H9 (cell line): Measurements from ENCODE around the gene RESP18. TPM values are rescaled to one million over a fixed set of nuclear protein-coding genes. Genes with fewer than 3 reads are reported as not detected.

Source experiments
- DNase-seq: peaks from one replicate; pipeline ENCODE4 v3.0.0-alpha.2; 2017
- H2AFZ ChIP-seq: one replicate; pipeline ENCODE4 v1.6.1; 2013; ENCODE audit warnings: mild to moderate bottlenecking, low read length, control low read depth, moderate library complexity
- H2AK5ac ChIP-seq: 2 replicates; pipeline ENCODE4 v1.6.1; 2013; ENCODE audit warnings: low read length, control low read depth, mixed read lengths; ENCODE audit not compliant: insufficient read length
- H2BK120ac ChIP-seq: one replicate; pipeline ENCODE4 v1.6.1; 2013; ENCODE audit warnings: low read depth, mild to moderate bottlenecking, low read length, control low read depth, inconsistent platforms; ENCODE audit not compliant: poor library complexity, severe bottlenecking
- H2BK12ac ChIP-seq: 2 replicates; pipeline ENCODE4 v1.6.1; 2013; ENCODE audit warnings: low read length, control low read depth, mixed read lengths, low read depth; ENCODE audit not compliant: insufficient read length
- H2BK15ac ChIP-seq: 2 replicates; pipeline ENCODE4 v1.6.1; 2013; ENCODE audit warnings: low read depth, low read length, control low read depth
- H2BK20ac ChIP-seq: one replicate; pipeline ENCODE4 v1.6.1; 2013; ENCODE audit warnings: low read depth, mild to moderate bottlenecking, low read length, control low read depth, inconsistent platforms; ENCODE audit not compliant: poor library complexity, severe bottlenecking
- H2BK5ac ChIP-seq: 2 replicates; pipeline ENCODE4 v1.6.1; 2013; ENCODE audit warnings: low read length, control low read depth, mixed read lengths; ENCODE audit not compliant: insufficient read length
- H3K14ac ChIP-seq: 2 replicates; pipeline ENCODE4 v1.6.1; 2013; ENCODE audit warnings: low read length, control low read depth; ENCODE audit not compliant: insufficient read depth
- H3K18ac ChIP-seq: 2 replicates; pipeline ENCODE4 v1.6.1; 2013; ENCODE audit warnings: low read depth, mild to moderate bottlenecking, mixed read lengths, low read length, control low read depth; ENCODE audit not compliant: insufficient read length
- H3K23ac ChIP-seq: 2 replicates; pipeline ENCODE4 v1.6.1; 2013; ENCODE audit warnings: low read length, control low read depth, mixed read lengths, low read depth; ENCODE audit not compliant: insufficient read length
- H3K23me2 ChIP-seq: 2 replicates; pipeline ENCODE4 v1.6.1; 2013; ENCODE audit warnings: low read depth, mild to moderate bottlenecking, mixed read lengths, low read length, control low read depth; ENCODE audit not compliant: insufficient read length, poor library complexity, severe bottlenecking
- H3K27ac ChIP-seq: 2 replicates; pipeline ENCODE4 v1.5.1; 2013; ENCODE audit warnings: low read length, control low read depth, mixed read lengths, low read depth; ENCODE audit not compliant: insufficient read length
- H3K27me3 ChIP-seq: 2 replicates; pipeline ENCODE4 v1.6.1; 2013; ENCODE audit warnings: low read length, control low read depth, inconsistent platforms; ENCODE audit not compliant: insufficient read depth
- H3K4ac ChIP-seq: 2 replicates; pipeline ENCODE4 v1.6.1; 2013; ENCODE audit warnings: low read depth, mild to moderate bottlenecking, control low read depth, inconsistent platforms, low read length, moderate library complexity
- H3K4me1 ChIP-seq: 2 replicates; pipeline ENCODE4 v1.6.1; 2013; ENCODE audit warnings: low read length, control low read depth, inconsistent platforms; ENCODE audit not compliant: insufficient read depth
- H3K4me2 ChIP-seq: 2 replicates; pipeline ENCODE4 v1.6.1; 2013; ENCODE audit warnings: low read length, control low read depth, mixed read lengths; ENCODE audit not compliant: insufficient read length, insufficient read depth
- H3K56ac ChIP-seq: 2 replicates; pipeline ENCODE4 v1.6.1; 2013; ENCODE audit warnings: low read depth, mild to moderate bottlenecking, mixed read lengths, low read length, control low read depth; ENCODE audit not compliant: insufficient read length
- H3K79me1 ChIP-seq: 2 replicates; pipeline ENCODE4 v1.6.1; 2013; ENCODE audit warnings: low read depth, mild to moderate bottlenecking, moderate library complexity, low read length, control low read depth, inconsistent platforms; ENCODE audit not compliant: insufficient read depth, poor library complexity, severe bottlenecking
- H3K79me2 ChIP-seq: 2 replicates; pipeline ENCODE4 v1.6.1; 2013; ENCODE audit warnings: low read length, control low read depth, inconsistent platforms; ENCODE audit not compliant: insufficient read depth
- H3K9ac ChIP-seq: 2 replicates; pipeline ENCODE4 v1.6.1; 2013; ENCODE audit warnings: low read length, control low read depth, mixed read lengths; ENCODE audit not compliant: insufficient read length; ENCODE audit errors: extremely low read depth
- H3K9me3 ChIP-seq: one replicate; pipeline ENCODE4 v1.6.1; 2013; ENCODE audit warnings: low read depth, low read length, inconsistent platforms; ENCODE audit not compliant: control insufficient read depth
- H3T11ph ChIP-seq: one replicate; pipeline ENCODE4 v1.6.1; 2013; ENCODE audit warnings: mild to moderate bottlenecking, low read length, control low read depth, inconsistent platforms
- H4K20me1 ChIP-seq: one replicate; pipeline ENCODE4 v1.6.1; 2013; ENCODE audit not compliant: control insufficient read depth, insufficient read length, insufficient read depth
- H4K5ac ChIP-seq: 2 replicates; pipeline ENCODE4 v1.6.1; 2013; ENCODE audit warnings: low read depth, mild to moderate bottlenecking, mixed read lengths, low read length, control low read depth; ENCODE audit not compliant: insufficient read length
- H4K8ac ChIP-seq: replicated peaks from 2 replicates; pipeline ENCODE4 v1.6.1; 2013; ENCODE audit warnings: low read length, control low read depth, mixed read lengths, low read depth; ENCODE audit not compliant: insufficient read length
- H4K91ac ChIP-seq: 2 replicates; pipeline ENCODE4 v1.6.1; 2013; ENCODE audit warnings: low read depth, mild to moderate bottlenecking, moderate library complexity, mixed read lengths, low read length, control low read depth; ENCODE audit not compliant: insufficient read length
- H3K27ac Mint-ChIP-seq, 3 experiments: 2 replicates in 2 of 3; 3 replicates in 1 of 3; pipeline ENCODE4 v1.8.0; 2020 to 2021; ENCODE audit warnings: mixed read lengths in 3 of 3, mild to moderate bottlenecking in 1 of 3, moderate library complexity in 1 of 3
- H3K27me3 Mint-ChIP-seq: 2 replicates; pipeline ENCODE4 v1.8.0; 2021; ENCODE audit warnings: low read depth, mild to moderate bottlenecking, moderate library complexity, mixed read lengths
- H3K36me3 Mint-ChIP-seq, 3 experiments: 2 replicates in 2 of 3; 3 replicates in 1 of 3; pipeline ENCODE4 v1.8.0; 2020 to 2021; ENCODE audit warnings: low read depth in 3 of 3, mixed read lengths in 3 of 3; ENCODE audit not compliant: insufficient read depth in 1 of 3
- H3K4me1 Mint-ChIP-seq, 2 experiments: 2 replicates each; pipeline ENCODE4 v1.8.0; 2020; ENCODE audit warnings: mixed read lengths in 2 of 2
- H3K4me3 Mint-ChIP-seq, 2 experiments: 2 replicates in 1 of 2; 3 replicates in 1 of 2; pipeline ENCODE4 v1.8.0; 2020 to 2021; ENCODE audit warnings: mild to moderate bottlenecking in 2 of 2, mixed read lengths in 2 of 2, moderate library complexity in 1 of 2
- H3K9me3 Mint-ChIP-seq, 2 experiments: 2 replicates in 1 of 2; 3 replicates in 1 of 2; pipeline ENCODE4 v1.8.0; 2020; ENCODE audit warnings: mild to moderate bottlenecking in 2 of 2, mixed read lengths in 2 of 2, moderate library complexity in 1 of 2
- WGBS: extraction: QIAGEN DNeasy Blood & Tissue Kit; methylation state at CpG from one replicate; pipeline ENCODE4 v1.1.7; 2013; ENCODE audit warnings: missing lambda C conversion rate, low lambda C conversion rate, mixed read lengths; ENCODE audit not compliant: insufficient read length; ENCODE audit errors: extremely low coverage; 5-methylcytosine and 5-hydroxymethylcytosine counted together
- total RNA-seq: library from RNA; stranded (reverse); gene quantifications from 2 replicates; pipeline ENCODE4 v1.2.1, GENCODE V29; 2021
- TF ChIP-seq, protein P1 (sequence below): fragments of 200-600 bp; sonication (generic); conservative IDR thresholded peaks from 3 replicates; pipeline ENCODE4 v1.8.0; 2021; ENCODE audit warnings: antibody characterized with exemption, mild to moderate bottlenecking

Gene RESP18
- total RNA-seq, 1 experiment from 2014 or later = not detected

DNA sequence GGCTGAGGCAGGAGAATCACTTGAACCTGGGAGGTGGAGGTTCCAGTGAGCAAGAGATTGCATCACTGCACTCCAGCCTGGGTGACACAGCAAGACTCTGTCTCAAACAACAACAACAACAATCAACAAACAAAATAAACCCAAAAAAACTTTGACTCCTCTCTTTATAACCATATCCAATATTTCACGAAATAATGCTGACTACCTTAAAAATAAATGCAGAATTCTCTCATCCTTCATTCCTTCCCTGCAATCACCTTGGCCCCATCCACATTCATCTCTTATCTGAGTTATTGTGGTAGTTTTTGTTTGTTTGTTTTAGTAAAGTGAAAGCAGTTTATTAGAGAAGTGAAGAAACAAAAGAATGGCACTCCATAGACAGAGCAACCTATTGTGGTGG, 26.5 kb downstream of the RESP18 start:
- H2BK12ac ChIP-seq = no peak overlapping the region
- no peak overlapping the region for H2AK5ac ChIP-seq
- peaks cover 18 to 20% of the 10 kb centered on the region in 2 experiments for H3K4me1 Mint-ChIP-seq
- no peaks in the 10 kb centered on the region; a peak in 1 of 5 replicates for H3K9me3 Mint-ChIP-seq
- H2BK15ac ChIP-seq = no peak overlapping the region
- no peak overlapping the region for H4K8ac ChIP-seq
- peaks cover 63% of the 10 kb centered on the region for H3K27me3 Mint-ChIP-seq
- no peak overlapping the region for H3K18ac ChIP-seq
- no peak overlapping the region for H3K23ac ChIP-seq
- 100% methylated on average over 1 of the region's 1 CpG for WGBS
- no peak overlapping the region for H3K27ac ChIP-seq
- H2AFZ ChIP-seq = no peak overlapping the region
- H2BK120ac ChIP-seq = no peak overlapping the region
- no peak overlapping the region for H3K27ac Mint-ChIP-seq
- DNase-seq = no peak
- no peaks in the 10 kb centered on the region for H4K20me1 ChIP-seq
- H3T11ph ChIP-seq = no peak overlapping the region
- H3K79me1 ChIP-seq = no peaks in the 10 kb centered on the region
- H3K4me1 ChIP-seq = no peaks in the 10 kb centered on the region; the same call in 1 of the 2 replicates
- no peak overlapping the region for H4K5ac ChIP-seq
- H3K4me2 ChIP-seq = no peak overlapping the region
- no peaks in the 10 kb centered on the region for H3K79me2 ChIP-seq
- no peaks in the 10 kb centered on the region for H3K27me3 ChIP-seq
- peaks cover 11% of the 10 kb centered on the region for H3K23me2 ChIP-seq
- H3K9me3 ChIP-seq = no peaks in the 10 kb centered on the region
- no peak overlapping the region for H3K14ac ChIP-seq
- H3K4me3 Mint-ChIP-seq = no peak overlapping the region
- no peak overlapping the region for H4K91ac ChIP-seq
- no peak overlapping the region for H3K9ac ChIP-seq
- H3K36me3 Mint-ChIP-seq = no peaks in the 10 kb centered on the region
- TF ChIP-seq, protein P1, sequence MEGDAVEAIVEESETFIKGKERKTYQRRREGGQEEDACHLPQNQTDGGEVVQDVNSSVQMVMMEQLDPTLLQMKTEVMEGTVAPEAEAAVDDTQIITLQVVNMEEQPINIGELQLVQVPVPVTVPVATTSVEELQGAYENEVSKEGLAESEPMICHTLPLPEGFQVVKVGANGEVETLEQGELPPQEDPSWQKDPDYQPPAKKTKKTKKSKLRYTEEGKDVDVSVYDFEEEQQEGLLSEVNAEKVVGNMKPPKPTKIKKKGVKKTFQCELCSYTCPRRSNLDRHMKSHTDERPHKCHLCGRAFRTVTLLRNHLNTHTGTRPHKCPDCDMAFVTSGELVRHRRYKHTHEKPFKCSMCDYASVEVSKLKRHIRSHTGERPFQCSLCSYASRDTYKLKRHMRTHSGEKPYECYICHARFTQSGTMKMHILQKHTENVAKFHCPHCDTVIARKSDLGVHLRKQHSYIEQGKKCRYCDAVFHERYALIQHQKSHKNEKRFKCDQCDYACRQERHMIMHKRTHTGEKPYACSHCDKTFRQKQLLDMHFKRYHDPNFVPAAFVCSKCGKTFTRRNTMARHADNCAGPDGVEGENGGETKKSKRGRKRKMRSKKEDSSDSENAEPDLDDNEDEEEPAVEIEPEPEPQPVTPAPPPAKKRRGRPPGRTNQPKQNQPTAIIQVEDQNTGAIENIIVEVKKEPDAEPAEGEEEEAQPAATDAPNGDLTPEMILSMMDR = no peak
- H2BK5ac ChIP-seq = no peak overlapping the region
- no peak overlapping the region for H2BK20ac ChIP-seq
- no peak overlapping the region for H3K56ac ChIP-seq
- H3K4ac ChIP-seq = no peak overlapping the region
